GM19452 (cell line): ENCODE results near the gene KRT3.

Experiments used
- ATAC-seq: cut with Tn5 transposase; IDR thresholded peaks from one replicate; pipeline ENCODE4 v1.9.1; 2021; ENCODE audit not compliant: unreplicated experiment

The KRT3 gene

GRCh38 chr12:52783563-52784316, 12.2 kb downstream of the KRT3 start:
- no peak for ATAC-seq

- ATAC-seq = no peak
These were observed 13.4 kb downstream of the KRT3 start for GRCh38 chr12:52782502-52782901.

- ATAC-seq = no peak
These were observed 14.4 kb downstream of the KRT3 start for GRCh38 chr12:52781399-52782082.

GRCh38 chr12:52779914-52780313, 16.0 kb downstream of the KRT3 start:
- ATAC-seq = no peak

- ATAC-seq = no peak
These were observed 17.1 kb downstream of the KRT3 start for GRCh38 chr12:52778833-52779232.

GRCh38 chr12:52777566-52777965, 18.4 kb downstream of the KRT3 start:
- no peak for ATAC-seq

- ATAC-seq = no peak
These were observed 19.0 kb downstream of the KRT3 start, which contains the start of gene KRT76 for GRCh38 chr12:52776913-52777395. Gene KRT76, minus strand, starts transcription at chr12:52777345. Its CDS starts 54 bp downstream, at chr12:52777291.

- ATAC-seq = no peak
These were observed 19.5 kb downstream of the KRT3 start for GRCh38 chr12:52776435-52776834.

GRCh38 chr12:52774629-52775250, 21.2 kb downstream of the KRT3 start:
- no peak for ATAC-seq

- no peak for ATAC-seq
These were observed 23.1 kb downstream of the KRT3 start for GRCh38 chr12:52772772-52773171.

GRCh38 chr12:52772188-52772587, 23.7 kb downstream of the KRT3 start:
- ATAC-seq = no peak

- no peak for ATAC-seq
These were observed 24.4 kb downstream of the KRT3 start for GRCh38 chr12:52771505-52771904.

GRCh38 chr12:52771088-52771487, 24.8 kb downstream of the KRT3 start:
- no peak for ATAC-seq

- no peak for ATAC-seq
These were observed 26.0 kb downstream of the KRT3 start for GRCh38 chr12:52769946-52770345.

GRCh38 chr12:52769354-52769753, 26.6 kb downstream of the KRT3 start:
- no peak for ATAC-seq

GRCh38 chr12:52768479-52769200, 27.3 kb downstream of the KRT3 start:
- no peak for ATAC-seq

- ATAC-seq = no peak
These were observed 28.5 kb downstream of the KRT3 start for GRCh38 chr12:52767427-52767826.

- no peak for ATAC-seq
These were observed 28.9 kb downstream of the KRT3 start for GRCh38 chr12:52767020-52767379.

- ATAC-seq = no peak
These were observed 29.4 kb downstream of the KRT3 start for GRCh38 chr12:52766351-52767019.

GRCh38 chr12:52765702-52766101, 30.2 kb downstream of the KRT3 start:
- ATAC-seq = no peak

GRCh38 chr12:52763991-52764390, 31.9 kb downstream of the KRT3 start:
- no peak for ATAC-seq
